ENCODE measurements around the gene PKDCC. TPM values are rescaled to one million over a fixed set of nuclear protein-coding genes. Genes with fewer than 3 reads are reported as not detected.
"Not testable (repeated sequence)": the region's sequence is repeated elsewhere in the genome, so short reads cannot be mapped to it uniquely, and the experiment has no call there.

PKDCC gene
- total RNA-seq, 2 experiments from 2014 or later, result not detected

DNA sequence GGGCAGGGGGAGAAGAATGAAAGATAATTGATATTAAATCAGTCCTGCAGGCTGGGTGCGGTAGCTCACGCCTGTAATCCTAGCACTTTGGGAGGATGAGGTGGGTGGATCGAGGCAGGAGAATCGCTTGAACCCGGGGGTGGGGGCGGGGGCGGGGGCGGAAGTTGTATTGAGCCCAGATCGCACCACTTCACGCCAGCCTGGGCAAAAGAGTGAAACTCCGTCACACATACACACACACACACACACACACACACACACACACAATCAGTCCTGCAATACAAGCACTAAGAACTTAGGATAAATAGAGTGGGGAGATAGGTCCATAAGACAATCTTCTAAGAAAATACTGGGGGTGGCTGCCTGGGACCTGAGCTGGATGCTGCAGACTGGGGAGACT is 15.1 kb upstream of the PKDCC start:
- DNase-seq, result no peak
- Mint-ChIP-seq H3K36me3 (ENCODE audit: low read depth) (no peaks in the 10 kb centered on the region), H3K4me1 (ENCODE audit: low read depth) (no peaks in the 10 kb centered on the region), H3K4me3 (no peak overlapping the region), H3K27ac (no peak overlapping the region), H3K9me3 (no peaks in the 10 kb centered on the region), H3K27me3 (ENCODE audit: low read depth) (peaks cover 6% of the 10 kb centered on the region)
- CTCF ChIA-PET, result no interaction called here
- intact Hi-C loops (cut with micrococcal nuclease), result no loop called here

GRCh38 chr2:42034096-42034495 is 13.7 kb upstream of the PKDCC start:
- H3K27me3 Mint-ChIP-seq (ENCODE audit: low read depth); H3K36me3 Mint-ChIP-seq (ENCODE audit: low read depth); H3K27ac Mint-ChIP-seq; H3K4me3 Mint-ChIP-seq; H3K9me3 Mint-ChIP-seq; DNase-seq; H3K4me1 Mint-ChIP-seq (ENCODE audit: low read depth); intact Hi-C loops (cut with micrococcal nuclease): not testable (repeated sequence)
- CTCF ChIA-PET, result interaction anchor here (0.9 kb wide), 1 partner anchor 219 kb away, joined by 4 read pairs; no protein-coding TSS in a partner anchor

DNA sequence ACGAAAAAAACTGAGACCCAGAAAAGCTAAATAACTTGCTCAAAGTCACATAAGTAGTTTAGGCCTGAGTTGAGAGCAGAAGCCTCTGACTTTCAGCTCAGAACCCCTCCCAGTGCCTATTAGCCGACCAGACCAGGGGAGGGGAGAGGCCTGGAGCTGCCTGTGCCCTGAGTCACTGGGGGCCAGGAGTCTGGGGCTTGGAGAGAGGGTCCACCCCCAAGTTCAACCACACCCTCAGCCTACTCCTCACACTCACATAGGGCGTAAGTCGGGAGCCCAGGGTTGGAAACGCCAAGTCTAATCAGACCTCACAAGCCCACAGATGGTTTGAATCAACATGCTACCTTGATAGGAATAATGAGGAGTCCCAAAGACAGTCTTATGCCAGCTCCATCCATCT is 12.6 kb upstream of the PKDCC start:
- DNase-seq, result no peak
- no peaks in the 10 kb centered on the region for H3K36me3 Mint-ChIP-seq (ENCODE audit: low read depth)
- H3K27me3 Mint-ChIP-seq (ENCODE audit: low read depth), result peaks cover 6% of the 10 kb centered on the region
- H3K9me3 Mint-ChIP-seq, result no peaks in the 10 kb centered on the region
- no peak overlapping the region for H3K27ac Mint-ChIP-seq
- CTCF ChIA-PET, result no interaction called here
- no peaks in the 10 kb centered on the region for H3K4me1 Mint-ChIP-seq (ENCODE audit: low read depth)
- no peak overlapping the region for H3K4me3 Mint-ChIP-seq
- intact Hi-C loops (cut with micrococcal nuclease), result no loop called here

GRCh38 chr2:42036413-42036812 is 11.4 kb upstream of the PKDCC start:
- Mint-ChIP-seq H3K27me3 (ENCODE audit: low read depth) (peaks cover 6% of the 10 kb centered on the region), H3K4me1 (ENCODE audit: low read depth) (no peaks in the 10 kb centered on the region), H3K27ac (no peak overlapping the region), H3K9me3 (no peaks in the 10 kb centered on the region), H3K4me3 (no peak overlapping the region), H3K36me3 (ENCODE audit: low read depth) (no peaks in the 10 kb centered on the region)
- CTCF ChIA-PET, result no interaction called here
- DNase-seq, result no peak
- intact Hi-C loops (cut with micrococcal nuclease), result no loop called here

- DNase-seq, result no peak
- no peak overlapping the region for H3K27ac Mint-ChIP-seq
- no peak overlapping the region for H3K4me3 Mint-ChIP-seq
Measured at GRCh38 chr2:42036940-42037339, 10.9 kb upstream of the PKDCC start.

GRCh38 chr2:42040643-42041278 is 7.1 kb upstream of the PKDCC start:
- Mint-ChIP-seq H3K4me1 (ENCODE audit: low read depth) (no peaks in the 10 kb centered on the region), H3K27me3 (ENCODE audit: low read depth) (peaks cover 25% of the 10 kb centered on the region), H3K4me3 (no peak overlapping the region), H3K36me3 (ENCODE audit: low read depth) (no peaks in the 10 kb centered on the region), H3K27ac (no peak overlapping the region), H3K9me3 (no peaks in the 10 kb centered on the region)
- CTCF ChIA-PET, result no interaction called here
- DNase-seq, result no peak
- intact Hi-C loops (cut with micrococcal nuclease), result no loop called here

More at GRCh38 chr2:42036940-42037339, 10.9 kb upstream of the PKDCC start:
- Mint-ChIP-seq H3K36me3 (ENCODE audit: low read depth) (no peaks in the 10 kb centered on the region), H3K4me1 (ENCODE audit: low read depth) (no peaks in the 10 kb centered on the region), H3K9me3 (no peaks in the 10 kb centered on the region), H3K27me3 (ENCODE audit: low read depth) (peaks cover 2% of the 10 kb centered on the region)
- intact Hi-C loops (cut with micrococcal nuclease), result no loop called here
- CTCF ChIA-PET, result no interaction called here

GRCh38 chr2:42041377-42042127 is 6.3 kb upstream of the PKDCC start:
- no peaks in the 10 kb centered on the region for H3K9me3 Mint-ChIP-seq
- CTCF ChIA-PET, result no interaction called here
- intact Hi-C loops (cut with micrococcal nuclease), result no loop called here
- no peak overlapping the region for H3K4me3 Mint-ChIP-seq
- H3K36me3 Mint-ChIP-seq (ENCODE audit: low read depth), result no peaks in the 10 kb centered on the region
- peaks cover 29% of the 10 kb centered on the region for H3K27me3 Mint-ChIP-seq (ENCODE audit: low read depth)
- H3K27ac Mint-ChIP-seq, result no peak overlapping the region
- H3K4me1 Mint-ChIP-seq (ENCODE audit: low read depth), result no peaks in the 10 kb centered on the region
- no peak for DNase-seq

DNA sequence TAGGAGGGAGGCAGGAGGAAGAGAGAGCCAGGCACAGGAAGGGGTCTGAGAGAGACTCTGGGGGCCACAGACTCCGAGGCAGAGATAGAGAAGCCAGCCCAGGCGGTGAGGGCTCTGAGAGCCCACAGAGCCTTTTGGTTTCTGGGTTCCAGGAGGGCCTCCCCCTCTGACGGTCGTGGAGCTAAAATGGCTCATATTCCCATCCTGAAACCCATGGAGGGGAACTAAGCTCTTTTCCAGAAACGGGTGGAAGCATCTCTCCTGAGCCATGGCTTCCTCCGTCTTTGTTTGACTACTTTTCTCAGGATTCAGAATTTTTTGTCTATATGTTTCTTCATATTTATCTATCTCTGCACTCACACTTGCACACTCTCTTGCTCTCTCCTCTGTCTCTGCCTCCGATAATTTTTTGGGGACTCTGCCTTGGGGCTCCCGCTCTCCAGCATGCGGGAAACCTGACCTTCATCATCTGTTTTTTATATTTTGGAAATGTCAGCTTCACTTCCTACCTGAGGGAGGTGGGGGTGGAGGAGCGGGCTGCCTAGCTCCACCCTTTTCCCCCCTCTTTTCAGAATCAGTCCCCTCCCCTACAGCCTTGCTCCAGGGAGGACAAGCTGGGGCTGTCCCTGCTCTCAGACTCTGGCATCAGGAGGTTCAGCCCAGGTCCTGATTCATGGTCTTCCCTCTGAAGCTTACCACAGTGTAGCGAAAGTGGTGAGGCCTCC is 5.0 kb upstream of the PKDCC start:
- H3K27me3 Mint-ChIP-seq (ENCODE audit: low read depth), result peaks cover 35% of the 10 kb centered on the region
- CTCF ChIA-PET, result interaction anchor here (0.5 kb wide), 1 partner anchor 21 kb away, joined by 3 read pairs; no protein-coding TSS in a partner anchor
- no peak overlapping the region for H3K4me3 Mint-ChIP-seq
- intact Hi-C loops (cut with micrococcal nuclease), result no loop called here
- H3K36me3 Mint-ChIP-seq (ENCODE audit: low read depth), result no peaks in the 10 kb centered on the region
- H3K27ac Mint-ChIP-seq, result no peak overlapping the region
- no peak for DNase-seq
- H3K9me3 Mint-ChIP-seq, result no peaks in the 10 kb centered on the region
- H3K4me1 Mint-ChIP-seq (ENCODE audit: low read depth), result no peaks in the 10 kb centered on the region

DNA sequence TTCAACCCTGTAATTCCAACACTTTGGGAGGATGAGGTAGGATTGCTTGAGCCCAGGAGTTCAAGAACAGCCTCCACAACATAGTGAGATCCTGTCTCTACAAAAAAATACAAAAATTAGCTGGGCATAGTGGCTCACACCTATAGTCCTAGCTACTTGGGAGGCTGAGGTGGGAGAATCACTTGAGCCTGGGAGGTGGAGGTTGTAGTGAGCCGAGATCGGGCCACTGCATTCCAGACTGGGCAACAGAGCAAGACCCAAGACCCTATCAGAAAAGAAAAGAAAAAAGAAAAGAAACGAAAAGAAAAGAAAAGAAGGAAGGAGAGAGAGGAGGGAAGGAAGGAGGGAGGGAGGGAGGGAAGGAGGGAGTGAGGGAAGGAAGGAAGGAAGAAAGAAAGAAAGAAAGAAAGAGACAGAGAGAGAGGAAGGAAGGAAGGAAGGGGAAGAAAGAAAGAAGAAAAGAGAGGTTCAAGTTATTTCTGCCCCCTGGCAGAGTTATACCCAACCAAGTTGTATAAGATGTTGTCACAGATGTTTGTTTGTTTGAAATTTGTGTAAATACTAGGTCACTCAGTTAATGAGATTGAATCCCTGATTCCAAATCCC is 3.9 kb upstream of the PKDCC start:
- Mint-ChIP-seq H3K4me3 (no peak overlapping the region), H3K27ac (no peak overlapping the region), H3K4me1 (ENCODE audit: low read depth) (peaks cover 3% of the 10 kb centered on the region), H3K36me3 (ENCODE audit: low read depth) (no peaks in the 10 kb centered on the region), H3K9me3 (no peaks in the 10 kb centered on the region), H3K27me3 (ENCODE audit: low read depth) (peaks cover 40% of the 10 kb centered on the region)
- CTCF ChIA-PET, result no interaction called here
- no peak for DNase-seq
- intact Hi-C loops (cut with micrococcal nuclease), result no loop called here

DNA sequence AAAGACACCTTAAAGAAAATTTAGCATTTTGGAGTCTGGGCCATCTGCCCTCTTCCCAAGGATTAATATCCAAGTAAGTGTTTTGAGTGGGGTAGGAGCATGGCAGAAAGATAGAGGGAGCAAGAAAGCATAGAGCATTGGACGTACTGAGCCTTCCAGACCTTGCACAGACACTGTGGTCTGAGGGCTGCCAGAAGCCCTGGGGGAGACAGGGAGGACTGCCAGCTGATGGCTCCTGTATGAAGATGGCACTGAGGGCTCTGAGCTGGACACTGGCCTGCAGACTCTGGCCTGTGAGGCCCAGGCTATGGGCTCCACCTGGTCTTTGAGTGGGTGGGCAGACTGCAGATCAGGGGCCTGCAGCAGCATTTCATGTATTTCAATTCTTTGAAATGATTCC is 2.9 kb upstream of the PKDCC start:
- intact Hi-C loops (cut with micrococcal nuclease), result no loop called here
- CTCF ChIA-PET, result no interaction called here

DNA sequence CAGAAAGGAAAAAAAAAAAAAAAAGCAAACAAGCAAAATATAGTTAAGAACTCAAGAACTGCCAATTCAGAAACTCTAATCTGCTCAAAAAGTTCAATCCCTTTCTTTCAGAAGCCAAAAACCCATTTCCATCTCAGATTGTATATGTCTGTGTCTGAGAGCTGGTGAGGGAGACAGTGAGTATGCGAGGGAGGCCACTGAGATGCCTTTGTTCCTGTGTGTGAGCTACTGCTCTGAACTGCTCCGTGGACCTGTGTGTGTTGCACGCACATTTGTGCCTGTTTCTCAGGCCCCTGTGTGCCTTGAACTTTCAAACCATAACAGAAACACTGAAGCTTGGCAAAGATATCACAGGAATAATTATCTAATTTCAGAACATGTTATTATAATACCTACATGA is 2.5 kb upstream of the PKDCC start:
- Mint-ChIP-seq H3K36me3 (ENCODE audit: low read depth) (no peaks in the 10 kb centered on the region), H3K9me3 (no peaks in the 10 kb centered on the region), H3K4me1 (ENCODE audit: low read depth) (peaks cover 5% of the 10 kb centered on the region), H3K4me3 (no peak overlapping the region), H3K27ac (no peak overlapping the region), H3K27me3 (ENCODE audit: low read depth) (peaks cover 52% of the 10 kb centered on the region)
- CTCF ChIA-PET, result interaction anchor here (0.9 to 1.7 kb wide), 2 partner anchors 45 to 191 kb away, joined by 3 to 4 read pairs; no protein-coding TSS in a partner anchor
- intact Hi-C loops (cut with micrococcal nuclease), result no loop called here
- DNase-seq, result no peak

More for the DNA sequence above, 2.9 kb upstream of the PKDCC start:
- no peaks in the 10 kb centered on the region for H3K36me3 Mint-ChIP-seq (ENCODE audit: low read depth)
- peaks cover 5% of the 10 kb centered on the region for H3K4me1 Mint-ChIP-seq (ENCODE audit: low read depth)
- no peaks in the 10 kb centered on the region for H3K9me3 Mint-ChIP-seq
- no peak for DNase-seq
- no peak overlapping the region for H3K27ac Mint-ChIP-seq
- no peak overlapping the region for H3K4me3 Mint-ChIP-seq
- peaks cover 48% of the 10 kb centered on the region for H3K27me3 Mint-ChIP-seq (ENCODE audit: low read depth)

Data from activated naive CD4-positive, alpha-beta T cell treated with anti-CD3 and anti-CD28 coated beads for 36 hours (primary cell).